Colonic mucosa (tissue), 4 donors: ENCODE measurements around the gene GPC6. TPM values are rescaled to one million over a fixed set of nuclear protein-coding genes. Genes with fewer than 3 reads are reported as not detected.

Source experiments
- DNase-seq: peaks from one replicate; pipeline ENCODE4 v3.0.0-alpha.2; 2020
- H3K27ac ChIP-seq: fragments of 200-600 bp; one replicate; pipeline ENCODE4 v1.8.0; 2021
- H3K27me3 ChIP-seq: fragments of 200-600 bp; one replicate; pipeline ENCODE4 v1.8.0; 2021
- H3K36me3 ChIP-seq: fragments of 200-600 bp; one replicate; pipeline ENCODE4 v1.8.0; 2021
- H3K4me1 ChIP-seq: fragments of 200-600 bp; one replicate; pipeline ENCODE4 v1.8.0; 2021; ENCODE audit warnings: mild to moderate bottlenecking
- H3K4me3 ChIP-seq: fragments of 200-600 bp; one replicate; pipeline ENCODE4 v1.8.0; 2021
- H3K9ac ChIP-seq, 2 donors: one replicate each; pipeline ENCODE4 v1.7.0; 2013; ENCODE audit warnings: control low read depth in 2 of 2, low read depth in 2 of 2, low read length in 2 of 2
- H3K9me3 ChIP-seq: fragments of 200-600 bp; one replicate; pipeline ENCODE4 v1.8.0; 2021
- CTCF ChIP-seq: fragments of 200-600 bp; IDR thresholded peaks from one replicate; pipeline ENCODE4 v1.8.0; 2022; ENCODE audit warnings: antibody characterized with exemption, mild to moderate bottlenecking
- intact Hi-C: fragments of 100-400 bp; cut with DNase I; formaldehyde crosslinking; loops from one replicate; pipeline ENCODE4 v1.14.1; 2022
- total RNA-seq, 2 donors: library from RNA; stranded (reverse); fragmentation: NEBNext Ultra II Directional in 1 of 2; extraction: Animal tissue kit (Norgen Biotek cat#: 25700) in 1 of 2; gene quantifications; one replicate each; pipeline ENCODE4 v1.2.1, GENCODE V29; 2021
- donor health status: healthy.
- donor health status: DM: no; HTN: no; CAD: no.
- donor health status: DM: no; HTN: no; CAD: no.

GPC6 gene
- total RNA-seq, 2 donors from 2014 or later = 2.3 to 4.0 TPM

- no peaks in the 10 kb centered on the region for H3K9me3 ChIP-seq
- H3K4me1 ChIP-seq = no peaks in the 10 kb centered on the region
- no peak overlapping the region for H3K4me3 ChIP-seq
- intact Hi-C loops = no loop called here
- no peak overlapping the region for H3K27ac ChIP-seq
- H3K36me3 ChIP-seq = no peaks in the 10 kb centered on the region
- no peak overlapping the region for H3K9ac ChIP-seq
- no peak for TF ChIP-seq CTCF
- DNase-seq = no peak
- no peaks in the 10 kb centered on the region for H3K27me3 ChIP-seq
Observed at GRCh38 chr13:93947651-93948050, 721.0 kb downstream of the GPC6 start.

DNA sequence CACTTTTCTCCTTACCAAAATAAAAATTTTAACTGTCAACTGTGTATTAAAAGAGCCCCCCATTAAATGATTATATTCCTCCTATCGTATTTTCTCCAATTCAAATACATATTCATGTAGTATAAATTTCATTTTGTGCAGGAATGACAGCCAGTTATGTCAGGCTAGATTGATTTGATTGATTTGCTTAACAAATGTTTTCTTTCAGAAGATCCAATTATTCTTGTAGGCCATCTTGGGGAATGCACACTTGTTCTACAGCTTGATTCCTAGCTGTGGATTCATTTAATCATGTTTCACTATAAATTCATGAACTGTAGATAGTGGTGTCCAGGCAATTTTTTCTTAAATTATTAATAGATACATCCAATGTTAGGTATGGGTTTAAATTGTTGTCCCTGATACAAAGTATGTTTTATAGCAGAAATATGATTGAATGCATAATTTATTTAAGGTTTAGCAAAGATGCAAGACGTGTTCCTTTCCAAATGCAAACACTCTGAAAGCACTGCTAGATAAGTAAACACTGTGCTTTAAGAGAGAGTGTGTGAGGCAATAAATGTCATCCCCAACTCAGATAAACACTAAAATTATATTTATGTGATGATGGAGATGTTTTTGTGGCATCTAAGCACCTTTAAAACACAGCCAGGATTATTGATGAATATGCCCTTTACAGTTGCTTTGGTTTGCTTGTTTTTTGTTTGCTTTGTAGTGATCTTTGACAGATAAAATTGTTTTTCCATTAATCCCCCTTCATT lies 721.7 kb downstream of the GPC6 start:
- H3K9me3 ChIP-seq = no peaks in the 10 kb centered on the region
- no peak for TF ChIP-seq CTCF
- no peak overlapping the region for H3K27ac ChIP-seq
- DNase-seq = no peak
- intact Hi-C loops = no loop called here
- H3K27me3 ChIP-seq = no peaks in the 10 kb centered on the region
- H3K9ac ChIP-seq = no peak overlapping the region
- no peaks in the 10 kb centered on the region for H3K36me3 ChIP-seq
- H3K4me1 ChIP-seq = no peaks in the 10 kb centered on the region
- no peak overlapping the region for H3K4me3 ChIP-seq

DNA sequence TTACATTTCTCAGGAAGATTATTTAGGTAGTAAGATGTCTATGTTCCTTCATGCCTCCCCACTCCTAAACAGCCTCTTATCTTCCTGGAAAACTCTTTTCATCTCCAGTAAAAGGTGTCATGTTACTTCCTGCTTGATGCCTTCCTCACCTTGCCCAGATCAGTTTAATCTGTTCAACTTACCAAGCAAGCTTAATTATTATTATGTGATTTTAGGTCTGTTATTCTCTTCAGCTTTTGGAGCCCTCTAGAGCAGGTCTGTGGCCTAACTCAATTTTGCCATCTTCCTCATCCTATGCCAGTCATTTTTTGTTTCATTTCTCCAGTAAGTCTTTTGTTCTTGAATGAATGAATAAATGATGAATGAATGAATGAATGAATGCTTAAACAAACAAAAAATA lies 724.5 kb downstream of the GPC6 start:
- TF ChIP-seq CTCF = no peak
- no peaks in the 10 kb centered on the region for H3K27me3 ChIP-seq
- DNase-seq = no peak
- H3K27ac ChIP-seq = no peak overlapping the region
- no peaks in the 10 kb centered on the region for H3K9me3 ChIP-seq
- no peak overlapping the region for H3K9ac ChIP-seq
- H3K4me3 ChIP-seq = no peak overlapping the region
- no peaks in the 10 kb centered on the region for H3K4me1 ChIP-seq
- H3K36me3 ChIP-seq = no peaks in the 10 kb centered on the region
- intact Hi-C loops = no loop called here

GRCh38 chr13:93951951-93952350 lies 725.3 kb downstream of the GPC6 start:
- no peak for TF ChIP-seq CTCF
- Histone ChIP-seq H3K4me1 (no peaks in the 10 kb centered on the region), H3K27ac (no peak overlapping the region), H3K36me3 (no peaks in the 10 kb centered on the region), H3K27me3 (no peaks in the 10 kb centered on the region), H3K4me3 (no peak overlapping the region), H3K9ac (no peak overlapping the region), H3K9me3 (no peaks in the 10 kb centered on the region)
- no peak for DNase-seq
- intact Hi-C loops = no loop called here

- no peaks in the 10 kb centered on the region for H3K4me1 ChIP-seq
- H3K27ac ChIP-seq = no peak overlapping the region
- H3K4me3 ChIP-seq = no peak overlapping the region
- H3K9me3 ChIP-seq = no peaks in the 10 kb centered on the region
- no peak for TF ChIP-seq CTCF
- no peaks in the 10 kb centered on the region for H3K36me3 ChIP-seq
- H3K27me3 ChIP-seq = no peaks in the 10 kb centered on the region
- DNase-seq = no peak
- H3K9ac ChIP-seq = no peak overlapping the region
- intact Hi-C loops = no loop called here
Observed at GRCh38 chr13:93953841-93954240, 727.2 kb downstream of the GPC6 start.
